Hepatocyte (in vitro differentiated cells): ENCODE measurements around the gene LRSAM1.

ENCODE experiments used
- CTCF ChIP-seq: fragments of 200-600 bp; sonication (generic); IDR thresholded peaks from 2 replicates; pipeline ENCODE4 v1.5.1; 2016; ENCODE audit warnings: antibody characterized with exemption, mild to moderate bottlenecking; ENCODE audit not compliant: poor library complexity
- EZH2 ChIP-seq: fragments of 200-600 bp; sonication (generic); IDR thresholded peaks from 2 replicates; pipeline ENCODE4 v1.6.1; 2016; ENCODE audit warnings: antibody characterized with exemption, mild to moderate bottlenecking, borderline replicate concordance

- TF ChIP-seq CTCF, result peak; percentile 87
- TF ChIP-seq EZH2, result no peak
Measured at GRCh38 chr9:127503947-127504886, 52.9 kb downstream of the LRSAM1 start.
